Activated naive CD8-positive, alpha-beta T cell treated with anti-CD3 and anti-CD28 coated beads, Interleukin-2, amount 10 ng/mL, durations not matched to agents 7 days and 5 days (primary cell): ENCODE data around the gene FAM53C. TPM values are rescaled to one million over a fixed set of nuclear protein-coding genes. Genes with fewer than 3 reads are reported as not detected.
A peak's percentile ranks its signal among the peaks of the same experiment; 100 is the strongest.
"Not testable (repeated sequence)": the region's sequence is repeated elsewhere in the genome, so short reads cannot be mapped to it uniquely, and the experiment has no call there.

Experiments used
- ATAC-seq: fragments of 150-1000 bp; cut with Tn5 transposase; one replicate; pipeline ENCODE4 v1.10.0; 2021; ENCODE audit warnings: low read depth, moderate library complexity
- POLR2A ChIA-PET: fragments of 350-600 bp; sonication (Branson Sonifier 250); formaldehyde crosslinking; loops from one replicate; lab custom pipeline; 2021; ENCODE audit warnings: antibody characterized with exemption; lab: Charles Lee
- DNase-seq: peaks from one replicate; pipeline ENCODE4 v3.0.0; 2021
- H3K27ac Mint-ChIP-seq: one replicate; pipeline ENCODE4 v1.8.0; 2022; ENCODE audit warnings: mild to moderate bottlenecking, mixed read lengths
- H3K27me3 Mint-ChIP-seq: one replicate; pipeline ENCODE4 v1.8.0; 2022; ENCODE audit warnings: mild to moderate bottlenecking, moderate library complexity, mixed read lengths
- H3K36me3 Mint-ChIP-seq: one replicate; pipeline ENCODE4 v1.8.0; 2021; ENCODE audit warnings: mild to moderate bottlenecking, mixed read lengths
- H3K4me1 Mint-ChIP-seq: one replicate; pipeline ENCODE4 v1.8.0; 2021; ENCODE audit warnings: mixed read lengths
- H3K4me3 Mint-ChIP-seq: one replicate; pipeline ENCODE4 v1.8.0; 2022; ENCODE audit warnings: mild to moderate bottlenecking, moderate library complexity, mixed read lengths
- H3K9me3 Mint-ChIP-seq: one replicate; pipeline ENCODE4 v1.8.0; 2021; ENCODE audit warnings: mixed read lengths
- total RNA-seq, 2 experiments: library from RNA; stranded (reverse); gene quantifications; one replicate each; pipeline ENCODE4 v1.2.3, GENCODE V29; 2021

Gene FAM53C
- total RNA-seq, 2 experiments from 2014 or later: 29.3 to 31.2 TPM

- DNase-seq (no peak), ATAC-seq (no peak)
- no peaks in the 10 kb centered on the region for H3K9me3 Mint-ChIP-seq
- peaks cover 16% of the 10 kb centered on the region for H3K4me1 Mint-ChIP-seq
- POLR2A ChIA-PET: no interaction called here
- no peaks in the 10 kb centered on the region for H3K27me3 Mint-ChIP-seq
- H3K4me3 Mint-ChIP-seq: no peak overlapping the region
- H3K27ac Mint-ChIP-seq: no peak overlapping the region
- H3K36me3 Mint-ChIP-seq: peaks cover 2% of the 10 kb centered on the region
Measured at GRCh38 chr5:138372225-138372624, 34.2 kb downstream of the FAM53C start.

GRCh38 chr5:138372653-138373052 lies 34.6 kb downstream of the FAM53C start:
- H3K27me3 Mint-ChIP-seq: no peaks in the 10 kb centered on the region
- peaks cover 6% of the 10 kb centered on the region for H3K36me3 Mint-ChIP-seq

GRCh38 chr5:138382347-138382746 lies 44.3 kb downstream of the FAM53C start:
- ATAC-seq: no peak
- Mint-ChIP-seq H3K27me3 (no peaks in the 10 kb centered on the region), H3K9me3 (no peaks in the 10 kb centered on the region), H3K27ac (no peak overlapping the region), H3K36me3 (peaks cover 23% of the 10 kb centered on the region), H3K4me3 (no peak overlapping the region), H3K4me1 (no peaks in the 10 kb centered on the region)
- POLR2A ChIA-PET: interaction anchor here (0.7 kb wide), 1 partner anchor 14 kb away, joined by 3 read pairs; no protein-coding TSS in a partner anchor
- no peak for DNase-seq

More at GRCh38 chr5:138372653-138373052, 34.6 kb downstream of the FAM53C start:
- H3K4me1 Mint-ChIP-seq: peaks cover 16% of the 10 kb centered on the region
- ATAC-seq (no peak), DNase-seq (no peak)
- peak overlapping the region; percentile 32 for H3K27ac Mint-ChIP-seq
- H3K9me3 Mint-ChIP-seq: no peaks in the 10 kb centered on the region
- no peak overlapping the region for H3K4me3 Mint-ChIP-seq
- POLR2A ChIA-PET: no interaction called here

GRCh38 chr5:138385660-138386059 lies 47.6 kb downstream of the FAM53C start:
- Mint-ChIP-seq H3K27ac (no peak overlapping the region), H3K9me3 (no peaks in the 10 kb centered on the region), H3K4me3 (no peak overlapping the region), H3K27me3 (no peaks in the 10 kb centered on the region), H3K36me3 (peaks cover 18% of the 10 kb centered on the region), H3K4me1 (no peaks in the 10 kb centered on the region)
- POLR2A ChIA-PET: no interaction called here
- no peak for DNase-seq
- no peak for ATAC-seq

- DNase-seq (no peak), ATAC-seq (no peak)
- Mint-ChIP-seq H3K4me1 (no peaks in the 10 kb centered on the region), H3K36me3 (peaks cover 20% of the 10 kb centered on the region), H3K9me3 (no peaks in the 10 kb centered on the region), H3K27me3 (no peaks in the 10 kb centered on the region), H3K4me3 (no peak overlapping the region), H3K27ac (no peak overlapping the region)
- POLR2A ChIA-PET: no interaction called here
Measured at GRCh38 chr5:138386290-138386689, 48.2 kb downstream of the FAM53C start.

- DNase-seq (no peak), ATAC-seq (no peak)
- Mint-ChIP-seq H3K9me3 (no peaks in the 10 kb centered on the region), H3K4me3 (no peak overlapping the region), H3K27me3 (no peaks in the 10 kb centered on the region), H3K27ac (no peak overlapping the region), H3K36me3 (peaks cover 21% of the 10 kb centered on the region), H3K4me1 (no peaks in the 10 kb centered on the region)
- POLR2A ChIA-PET: no interaction called here
Measured at GRCh38 chr5:138389332-138389731, 51.3 kb downstream of the FAM53C start.

- H3K27ac Mint-ChIP-seq, H3K4me3 Mint-ChIP-seq, POLR2A ChIA-PET, H3K9me3 Mint-ChIP-seq, DNase-seq, H3K4me1 Mint-ChIP-seq, H3K27me3 Mint-ChIP-seq, ATAC-seq: not testable (repeated sequence)
- peaks cover 22% of the 10 kb centered on the region for H3K36me3 Mint-ChIP-seq
Measured at GRCh38 chr5:138389911-138390310, 51.8 kb downstream of the FAM53C start.

- H3K4me1 Mint-ChIP-seq: no peaks in the 10 kb centered on the region
- no peak for ATAC-seq
- H3K36me3 Mint-ChIP-seq: peaks cover 25% of the 10 kb centered on the region
- H3K27ac Mint-ChIP-seq: no peak overlapping the region
- no peaks in the 10 kb centered on the region for H3K27me3 Mint-ChIP-seq
- H3K4me3 Mint-ChIP-seq: no peak overlapping the region
- no peaks in the 10 kb centered on the region for H3K9me3 Mint-ChIP-seq
- no peak for DNase-seq
- POLR2A ChIA-PET: no interaction called here
Measured at GRCh38 chr5:138391859-138392386, 53.9 kb downstream of the FAM53C start.

Other genes with a start within 250 kb of the FAM53C start
- gene NME5, start 198.8 kb upstream of the FAM53C start, total RNA-seq: not detected
- 10 to 100 TPM; 75.5 to 76.8 TPM for gene BRD8, start 159.6 kb upstream of the FAM53C start, total RNA-seq
- gene KIF20A, start 159.2 kb upstream of the FAM53C start, total RNA-seq: 10 to 100 TPM; 51.0 to 52.4 TPM
- 10 to 100 TPM; 33.0 to 34.4 TPM for gene CDC23, start 124.9 kb upstream of the FAM53C start, total RNA-seq
- not detected for gene GFRA3, start 63.6 kb upstream of the FAM53C start, total RNA-seq
- gene CDC25C, start 6.5 kb upstream of the FAM53C start, total RNA-seq: 10 to 100 TPM; 11.9 to 13.2 TPM
- gene KDM3B, start 14.4 kb downstream of the FAM53C start, total RNA-seq: 10 to 100 TPM; 63.0 to 70.8 TPM
- gene REEP2, start 100.8 kb downstream of the FAM53C start, total RNA-seq: 1 to 10 TPM; 1.3 to 1.5 TPM
- gene EGR1, start 127.2 kb downstream of the FAM53C start, total RNA-seq: 1 to 10 TPM; 4.6 to 5.1 TPM
- gene ETF1, start 205.0 kb downstream of the FAM53C start, total RNA-seq: 10 to 100 TPM; 65.2 to 68.1 TPM
- gene HSPA9, start 237.1 kb downstream of the FAM53C start, total RNA-seq: 100 to 1,000 TPM; 168 to 183 TPM